ENCODE data around the gene RPUSD2.

Gene RPUSD2

DNA sequence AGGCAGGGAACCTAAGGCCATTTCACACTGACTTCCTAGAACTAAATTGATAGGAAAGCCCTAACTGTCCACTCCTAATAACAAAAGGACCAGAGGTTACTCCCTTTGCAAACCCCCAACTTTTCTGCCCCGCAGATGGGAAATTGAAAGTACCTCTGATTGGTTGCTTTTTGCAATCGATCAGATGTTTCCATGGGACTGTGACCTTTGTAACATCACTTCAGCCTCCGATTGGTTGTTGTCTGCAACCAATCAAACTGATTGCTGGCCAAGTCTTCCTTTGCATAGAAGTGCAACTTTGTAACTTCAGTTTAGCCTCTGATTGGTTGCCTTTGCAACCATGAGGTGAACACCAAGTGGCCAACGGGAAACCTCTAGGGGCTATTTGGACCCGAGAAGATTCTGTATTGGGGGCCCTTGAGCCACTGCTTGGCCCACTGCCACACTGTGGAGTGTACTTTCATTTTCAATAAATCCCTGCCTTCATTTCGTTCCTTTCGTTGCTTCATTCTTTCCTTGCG is 13.7 kb downstream of the RPUSD2 start:
- TF ChIP-seq, protein P1, sequence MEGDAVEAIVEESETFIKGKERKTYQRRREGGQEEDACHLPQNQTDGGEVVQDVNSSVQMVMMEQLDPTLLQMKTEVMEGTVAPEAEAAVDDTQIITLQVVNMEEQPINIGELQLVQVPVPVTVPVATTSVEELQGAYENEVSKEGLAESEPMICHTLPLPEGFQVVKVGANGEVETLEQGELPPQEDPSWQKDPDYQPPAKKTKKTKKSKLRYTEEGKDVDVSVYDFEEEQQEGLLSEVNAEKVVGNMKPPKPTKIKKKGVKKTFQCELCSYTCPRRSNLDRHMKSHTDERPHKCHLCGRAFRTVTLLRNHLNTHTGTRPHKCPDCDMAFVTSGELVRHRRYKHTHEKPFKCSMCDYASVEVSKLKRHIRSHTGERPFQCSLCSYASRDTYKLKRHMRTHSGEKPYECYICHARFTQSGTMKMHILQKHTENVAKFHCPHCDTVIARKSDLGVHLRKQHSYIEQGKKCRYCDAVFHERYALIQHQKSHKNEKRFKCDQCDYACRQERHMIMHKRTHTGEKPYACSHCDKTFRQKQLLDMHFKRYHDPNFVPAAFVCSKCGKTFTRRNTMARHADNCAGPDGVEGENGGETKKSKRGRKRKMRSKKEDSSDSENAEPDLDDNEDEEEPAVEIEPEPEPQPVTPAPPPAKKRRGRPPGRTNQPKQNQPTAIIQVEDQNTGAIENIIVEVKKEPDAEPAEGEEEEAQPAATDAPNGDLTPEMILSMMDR (IDR thresholded peaks at IDR 0.05; ENCODE audit: borderline replicate concordance, insufficient read depth, low read depth, low read length): no peak
- no peak overlapping the region for H3K4me3 ChIP-seq (ENCODE audit: low read depth, low read length)

GRCh38 chr15:40584191-40584590 is 15.1 kb downstream of the RPUSD2 start:
- TF ChIP-seq, protein P1 (IDR thresholded peaks at IDR 0.05; ENCODE audit: borderline replicate concordance, insufficient read depth, low read depth, low read length): no peak
- no peak overlapping the region for H3K4me3 ChIP-seq (ENCODE audit: low read depth, low read length)

DNA sequence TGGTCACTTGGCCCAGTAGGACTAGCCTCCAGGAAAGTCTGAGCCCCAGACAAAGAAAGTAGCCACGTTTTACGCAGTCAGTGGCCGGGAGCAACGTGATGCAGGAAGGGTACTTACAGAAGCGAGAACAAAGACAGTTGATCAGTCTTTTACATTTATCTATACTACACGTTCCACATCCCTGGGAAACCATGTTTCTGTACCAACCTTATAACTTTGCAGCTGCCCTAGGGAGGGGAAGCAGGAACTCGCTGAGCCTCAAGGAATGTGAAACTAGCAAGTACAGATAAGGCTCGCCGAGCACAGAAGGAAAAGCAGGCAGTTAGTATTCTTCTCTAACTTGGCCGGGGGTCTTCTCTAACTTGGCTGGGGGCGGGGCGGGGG is 21.6 kb downstream of the RPUSD2 start:
- no peak overlapping the region for H3K4me3 ChIP-seq (ENCODE audit: low read depth, low read length)
- TF ChIP-seq, protein P1 (IDR thresholded peaks at IDR 0.05; ENCODE audit: borderline replicate concordance, insufficient read depth, low read depth, low read length): no peak

GRCh38 chr15:40591389-40591788 is 22.3 kb downstream of the RPUSD2 start:
- H3K4me3 ChIP-seq (ENCODE audit: low read depth, low read length): no peak overlapping the region
- TF ChIP-seq, protein P1 (IDR thresholded peaks at IDR 0.05; ENCODE audit: borderline replicate concordance, insufficient read depth, low read depth, low read length): no peak

DNA sequence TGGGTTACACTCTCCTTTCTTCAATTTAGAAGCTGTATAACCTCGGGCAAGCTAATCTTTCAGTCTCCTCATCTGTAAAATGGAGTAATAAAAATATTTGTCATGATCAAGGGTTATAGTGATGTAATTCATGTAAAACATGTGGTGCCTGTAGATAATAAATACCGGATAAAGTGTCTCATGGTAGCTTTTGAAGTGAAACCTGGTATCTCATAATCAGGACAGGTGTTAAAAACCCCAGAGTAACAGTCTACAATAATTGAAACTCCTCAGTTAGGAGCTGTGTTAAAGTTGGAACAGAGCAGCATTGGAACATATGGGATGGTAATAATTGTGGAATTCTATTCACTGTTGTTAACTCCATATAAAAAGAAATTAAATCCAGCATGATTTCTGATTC is 24.1 kb downstream of the RPUSD2 start:
- H3K4me3 ChIP-seq (ENCODE audit: low read depth, low read length): no peak overlapping the region
- TF ChIP-seq, protein P1 (IDR thresholded peaks at IDR 0.05; ENCODE audit: borderline replicate concordance, insufficient read depth, low read depth, low read length): no peak

GRCh38 chr15:40593588-40594428 is 24.7 kb downstream of the RPUSD2 start, which contains the start of gene KNL1:
Gene KNL1 (plus strand): TSS chr15:40594249. CDS start chr15:40602932, 8,683 bp downstream.
- peak within 1 kb of the TSS; percentile 97 for H3K4me3 ChIP-seq (ENCODE audit: low read depth, low read length)
- TF ChIP-seq, protein P1 (IDR thresholded peaks at IDR 0.05; ENCODE audit: borderline replicate concordance, insufficient read depth, low read depth, low read length): no peak

- H3K4me3 ChIP-seq (ENCODE audit: low read depth, low read length): peak overlapping the region; percentile 97
- TF ChIP-seq, protein P1 (IDR thresholded peaks at IDR 0.05; ENCODE audit: borderline replicate concordance, insufficient read depth, low read depth, low read length): peak; percentile 35; the same call in 1 of the 2 replicates
These were observed 25.3 kb downstream of the RPUSD2 start for GRCh38 chr15:40594429-40594836.

Measured in GM12875 (cell line).